ENCODE results near the gene ADGRF3.
"Not testable (repeated sequence)": the region's sequence is repeated elsewhere in the genome, so short reads cannot be mapped to it uniquely, and the experiment has no call there.

ADGRF3 gene

DNA sequence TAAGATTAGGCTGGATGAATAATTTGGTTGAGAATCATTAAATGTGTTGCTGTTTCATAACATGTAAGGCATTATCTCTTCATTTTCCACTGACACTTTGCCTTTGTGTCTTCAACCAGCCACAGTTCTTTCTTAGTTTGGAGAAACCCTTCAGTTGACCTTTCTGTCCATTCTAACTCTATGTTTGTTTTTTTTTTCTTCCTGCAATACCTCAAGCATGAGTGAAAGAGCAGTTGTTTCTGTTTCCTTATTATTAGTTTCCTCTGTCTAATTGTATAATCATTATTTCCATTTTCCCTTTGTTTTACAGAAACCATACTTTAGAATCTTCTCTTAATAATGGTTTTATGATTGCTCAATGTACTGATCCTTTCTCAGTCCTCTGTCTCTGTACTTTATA, 76.2 kb downstream of the ADGRF3 start:
- no peak for DNase-seq

DNA sequence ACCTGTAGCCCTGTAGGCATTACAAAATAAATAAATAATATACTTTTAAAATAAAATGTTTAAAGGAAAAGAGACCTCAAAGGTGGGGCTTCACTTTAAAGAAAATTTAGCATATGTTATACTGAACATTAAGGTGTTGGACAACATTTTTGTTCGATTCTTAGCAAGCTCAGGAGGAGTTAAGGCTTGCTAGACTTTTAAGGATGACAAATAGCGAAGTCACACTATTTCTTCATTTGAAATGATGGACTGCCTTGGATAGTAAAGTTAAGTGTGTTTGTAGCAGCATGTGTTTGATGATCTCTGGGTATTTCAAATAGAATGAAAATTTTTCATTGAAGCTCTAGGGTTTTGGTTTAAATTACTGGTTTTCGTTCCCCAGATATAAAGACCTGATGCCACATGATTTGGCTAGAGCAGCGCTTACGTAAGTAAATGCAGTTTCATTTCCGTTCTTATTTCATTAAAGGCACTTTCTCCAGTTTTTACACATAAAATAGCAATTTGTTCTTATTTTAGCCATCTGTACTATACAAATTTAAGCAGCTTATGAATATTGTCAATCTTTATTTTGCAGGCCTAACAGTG, 76.9 kb downstream of the ADGRF3 start:
- DNase-seq = no peak

DNA sequence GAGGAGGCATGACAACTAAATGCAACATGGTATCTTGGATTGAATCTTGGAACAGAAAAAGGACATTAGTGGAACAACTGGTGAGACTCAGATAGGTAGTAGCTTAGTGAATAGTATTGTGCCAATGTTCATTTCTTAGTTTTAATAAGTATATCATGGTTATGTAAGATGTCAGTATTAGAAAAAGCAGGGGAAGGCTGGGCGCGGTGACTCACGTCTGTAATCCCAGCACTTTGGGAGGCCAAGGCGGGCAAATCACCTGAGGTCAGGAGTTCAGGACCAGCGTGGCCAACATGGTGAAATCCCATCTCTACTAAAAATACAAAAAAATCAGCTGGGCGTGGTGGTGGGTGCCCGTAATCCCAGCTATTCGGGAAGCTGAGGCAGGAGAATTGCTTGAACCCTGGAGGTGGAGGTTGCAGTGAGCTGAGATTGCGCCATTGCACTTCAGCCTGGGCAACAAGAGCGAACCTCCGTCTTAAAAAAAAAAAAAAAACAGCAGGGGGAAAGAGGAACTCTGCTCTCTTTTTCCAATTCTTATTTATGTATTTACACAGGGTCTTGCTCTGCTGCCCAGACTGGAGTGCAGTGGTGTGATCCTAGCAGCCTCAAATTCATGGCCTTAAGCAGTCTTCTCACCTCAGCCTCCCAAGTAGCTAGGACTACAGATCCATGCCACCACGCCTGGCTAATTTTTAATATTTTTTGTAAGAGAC, 77.8 kb downstream of the ADGRF3 start:
- DNase-seq = not testable (repeated sequence)

DNA sequence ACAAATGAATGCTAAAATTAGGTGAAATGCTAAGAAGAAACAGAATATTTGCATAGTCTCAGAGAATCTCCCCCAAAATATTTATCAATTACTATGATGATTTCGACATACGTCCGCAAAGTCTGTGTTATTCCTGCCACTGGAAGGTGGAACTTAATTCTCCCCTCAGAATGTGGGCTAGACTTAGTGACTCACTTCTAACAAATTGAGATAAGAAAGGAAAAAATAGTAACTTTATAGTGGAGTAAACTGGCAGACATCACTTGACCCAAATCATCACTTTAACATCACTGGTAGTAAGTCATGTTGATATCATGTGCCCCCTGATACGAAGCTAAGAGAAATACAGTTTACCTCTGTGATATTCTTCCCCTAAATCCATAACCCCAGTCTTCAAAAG, 78.4 kb downstream of the ADGRF3 start:
- DNase-seq = no peak

- DNase-seq = not testable (repeated sequence)
These were observed 87.8 kb downstream of the ADGRF3 start for GRCh38 chr2:26258836-26259235.
